COLO829 (cell line): ENCODE measurements around the gene ACVR1.
"Not testable (repeated sequence)": the region's sequence is repeated elsewhere in the genome, so short reads cannot be mapped to it uniquely, and the experiment has no call there.

Source experiments
- DNase-seq: peaks from one replicate; pipeline ENCODE4 v3.0.0; 2012; ENCODE audit warnings: low spot score

Gene ACVR1

GRCh38 chr2:157756447-157756846 lies 119.7 kb downstream of the ACVR1 start:
- DNase-seq, result not testable (repeated sequence)

GRCh38 chr2:157751462-157752058 lies 124.6 kb downstream of the ACVR1 start:
- no peak for DNase-seq

GRCh38 chr2:157749684-157750083 lies 126.4 kb downstream of the ACVR1 start:
- DNase-seq, result no peak

DNA sequence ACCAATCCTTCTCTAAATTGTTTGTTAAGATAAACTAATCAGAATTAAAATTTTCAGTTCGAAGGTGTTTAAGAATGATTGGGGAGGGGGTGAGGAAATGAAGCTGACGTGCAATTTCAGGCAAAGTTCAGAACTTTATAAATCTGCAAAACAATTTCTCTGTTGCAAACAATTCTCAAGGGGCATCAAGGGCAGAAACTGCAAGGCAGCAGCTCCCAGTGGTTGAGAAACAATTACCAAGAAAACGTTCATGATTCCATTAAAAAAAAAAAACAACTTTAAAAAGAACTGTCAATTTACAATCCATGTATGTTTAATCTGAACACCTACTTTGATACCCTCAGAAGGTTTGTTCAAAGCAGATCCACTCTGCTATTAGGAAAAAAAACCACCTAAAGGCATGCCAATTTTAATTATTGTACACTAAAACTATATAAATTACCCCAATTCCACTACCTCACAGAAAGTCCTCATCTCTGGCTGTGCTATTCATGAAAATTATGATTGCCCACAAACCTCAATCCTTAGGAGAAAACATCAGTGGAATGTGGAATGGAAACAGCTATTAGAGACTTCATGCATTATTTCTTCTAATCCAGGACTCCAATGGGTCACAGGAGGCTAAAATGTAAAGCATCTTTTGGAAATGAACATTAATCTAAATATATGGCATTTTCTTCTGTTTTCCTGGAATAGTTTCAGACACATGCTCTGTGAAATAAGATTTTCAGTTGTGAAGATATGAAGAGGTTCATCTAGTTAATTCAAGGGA lies 127.6 kb downstream of the ACVR1 start:
- no peak for DNase-seq

GRCh38 chr2:157747695-157748370 lies 128.3 kb downstream of the ACVR1 start:
- DNase-seq, result no peak

- no peak for DNase-seq
Measured at GRCh38 chr2:157747280-157747679, 128.8 kb downstream of the ACVR1 start.

GRCh38 chr2:157746234-157746950 lies 129.7 kb downstream of the ACVR1 start:
- no peak for DNase-seq

- DNase-seq, result no peak
Measured at GRCh38 chr2:157744571-157745076, 131.5 kb downstream of the ACVR1 start.

DNA sequence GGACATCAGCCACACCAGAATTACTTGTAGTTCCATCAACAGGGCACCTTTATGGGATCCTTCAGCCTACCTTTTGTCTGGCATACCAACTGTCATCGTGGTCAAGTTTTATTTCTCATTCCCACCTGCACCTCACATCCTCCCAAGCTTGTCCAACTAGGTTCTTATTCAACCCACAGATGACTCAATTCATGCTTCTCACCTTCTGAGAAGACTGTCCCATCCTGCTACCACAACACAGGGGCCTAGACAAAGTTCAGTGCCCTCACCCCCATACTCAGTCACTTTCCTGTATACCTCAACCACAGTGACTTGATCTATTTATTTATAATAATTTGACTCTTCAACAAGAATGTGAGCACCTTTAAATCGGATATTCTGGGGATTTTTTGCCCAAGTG lies 133.1 kb downstream of the ACVR1 start:
- no peak for DNase-seq

DNA sequence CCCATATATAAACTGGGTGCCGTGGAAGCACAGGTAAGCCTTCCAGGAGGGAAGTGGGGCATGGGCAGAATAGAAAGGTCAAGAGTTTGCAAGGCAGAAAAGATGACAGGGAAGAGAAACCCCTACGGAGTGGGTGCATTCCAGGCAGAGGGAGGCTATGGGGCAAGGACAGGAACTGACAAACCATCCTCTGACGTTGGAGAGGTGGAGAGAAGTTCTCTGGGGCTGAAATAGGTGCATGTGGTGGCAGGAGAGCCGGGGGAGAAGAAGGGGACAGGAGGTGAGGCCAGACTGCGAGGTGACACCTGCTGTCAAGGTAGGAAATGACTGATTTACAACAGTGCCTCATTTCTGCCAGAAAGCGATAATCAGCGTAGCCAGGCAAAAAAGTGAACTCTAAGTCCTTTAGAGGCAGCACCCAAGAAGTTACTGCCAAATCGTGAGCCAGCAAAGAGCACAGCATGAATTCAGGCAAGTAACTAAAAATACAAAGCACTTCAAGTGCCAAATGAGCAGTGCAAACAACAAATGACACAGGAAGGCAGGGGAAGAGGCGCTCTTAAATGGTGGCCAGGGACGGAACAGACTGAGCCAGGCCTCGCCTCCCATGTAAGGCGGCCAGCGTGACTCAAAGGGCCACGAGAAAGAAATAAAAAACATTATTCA lies 134.2 kb downstream of the ACVR1 start:
- DNase-seq, result no peak

DNA sequence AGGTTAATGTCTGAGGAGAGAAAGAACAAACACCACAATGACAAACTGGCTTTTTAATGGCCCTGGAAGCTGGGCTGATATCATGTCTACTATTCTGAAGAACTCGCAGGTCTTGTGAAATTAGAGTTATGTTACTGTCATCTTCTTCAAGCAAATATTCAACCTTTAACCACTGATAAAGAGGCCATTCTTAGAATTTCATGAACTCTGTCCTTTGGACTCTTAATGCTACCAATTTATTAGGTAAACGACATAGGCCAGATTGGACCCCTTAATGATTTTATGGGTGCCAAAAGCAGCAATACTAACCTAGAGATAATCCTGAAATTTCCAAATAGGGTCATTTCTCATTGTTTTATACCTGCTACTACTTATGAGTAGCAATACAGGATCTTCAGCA lies 138.5 kb downstream of the ACVR1 start:
- DNase-seq, result no peak

GRCh38 chr2:157735532-157735931 lies 140.6 kb downstream of the ACVR1 start:
- no peak for DNase-seq

DNA sequence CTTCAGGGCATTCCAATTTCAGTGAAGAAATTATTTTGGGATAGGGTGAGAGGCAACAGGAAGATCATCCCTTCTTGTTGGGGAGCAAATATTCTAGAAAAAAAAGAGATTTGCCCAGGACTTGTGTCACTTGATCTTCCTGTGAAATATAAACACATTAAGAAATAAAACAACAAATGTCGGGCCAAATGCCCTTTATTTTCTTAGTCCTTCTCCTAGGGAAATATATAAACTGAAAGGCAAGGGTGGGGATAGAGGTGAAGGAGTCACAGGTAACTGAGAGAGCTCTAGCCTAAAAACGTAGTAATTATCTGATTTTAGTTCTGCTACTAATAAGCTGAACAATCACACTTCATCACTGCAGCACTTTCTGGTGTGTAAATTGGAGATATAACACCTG lies 142.9 kb downstream of the ACVR1 start:
- no peak for DNase-seq

DNA sequence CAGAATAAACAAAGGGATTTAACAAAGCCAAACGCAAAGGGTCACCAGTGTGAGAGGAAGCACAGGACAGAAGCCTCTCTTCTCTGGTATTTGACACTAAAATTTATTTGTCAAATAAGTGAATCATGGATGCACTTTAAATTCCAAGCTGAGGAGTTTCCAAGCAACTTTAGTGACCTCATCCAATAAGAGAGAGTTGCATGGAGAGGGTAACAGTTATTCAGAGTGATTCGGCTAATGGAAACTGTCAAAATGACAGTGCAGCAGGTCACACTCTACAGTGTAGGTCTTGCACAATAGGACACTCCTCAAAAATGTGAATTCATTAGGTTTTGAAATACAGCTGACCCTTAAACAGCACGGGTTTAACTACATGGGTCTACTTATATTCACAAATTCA lies 143.5 kb downstream of the ACVR1 start:
- no peak for DNase-seq

DNA sequence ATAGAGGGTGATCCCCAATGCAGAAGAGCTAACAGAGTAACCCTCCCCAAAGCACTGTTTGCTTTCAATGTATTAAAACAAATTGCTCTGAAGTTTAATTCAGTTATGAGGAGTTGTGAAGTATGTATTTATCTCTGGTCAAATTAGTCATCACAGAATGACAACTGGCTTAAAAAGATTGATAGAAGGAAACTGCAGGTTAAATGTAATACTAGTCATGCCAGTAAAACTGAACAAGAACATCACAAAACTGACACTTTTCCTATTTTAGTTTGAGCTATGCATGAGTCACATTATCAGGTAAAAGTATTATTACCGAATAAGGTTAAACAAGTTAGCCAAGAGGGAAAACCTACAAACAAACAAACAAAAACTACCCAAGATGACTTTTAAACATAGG lies 148.4 kb downstream of the ACVR1 start:
- no peak for DNase-seq

- no peak for DNase-seq
Measured at GRCh38 chr2:157726946-157727345, 149.2 kb downstream of the ACVR1 start.

DNA sequence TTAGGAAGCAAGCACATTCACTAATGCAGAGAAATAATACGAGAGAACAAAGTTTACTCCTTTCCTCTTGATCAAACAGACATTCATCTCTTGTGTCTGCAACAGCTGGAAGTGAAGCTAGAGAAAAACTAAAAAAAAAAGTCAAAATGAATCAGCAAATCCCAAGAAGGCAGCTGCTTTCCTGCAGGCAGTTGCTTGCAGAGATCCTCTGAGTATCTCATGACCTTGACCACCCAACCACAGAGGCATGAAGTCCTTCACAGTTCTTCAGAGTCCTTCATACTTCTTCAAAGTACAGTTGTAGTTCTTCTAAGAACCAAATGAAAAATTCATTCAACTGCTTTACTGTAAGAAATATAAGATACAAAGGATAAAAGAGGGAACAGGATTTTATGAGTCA lies 150.3 kb downstream of the ACVR1 start:
- peak; percentile 40 for DNase-seq

DNA sequence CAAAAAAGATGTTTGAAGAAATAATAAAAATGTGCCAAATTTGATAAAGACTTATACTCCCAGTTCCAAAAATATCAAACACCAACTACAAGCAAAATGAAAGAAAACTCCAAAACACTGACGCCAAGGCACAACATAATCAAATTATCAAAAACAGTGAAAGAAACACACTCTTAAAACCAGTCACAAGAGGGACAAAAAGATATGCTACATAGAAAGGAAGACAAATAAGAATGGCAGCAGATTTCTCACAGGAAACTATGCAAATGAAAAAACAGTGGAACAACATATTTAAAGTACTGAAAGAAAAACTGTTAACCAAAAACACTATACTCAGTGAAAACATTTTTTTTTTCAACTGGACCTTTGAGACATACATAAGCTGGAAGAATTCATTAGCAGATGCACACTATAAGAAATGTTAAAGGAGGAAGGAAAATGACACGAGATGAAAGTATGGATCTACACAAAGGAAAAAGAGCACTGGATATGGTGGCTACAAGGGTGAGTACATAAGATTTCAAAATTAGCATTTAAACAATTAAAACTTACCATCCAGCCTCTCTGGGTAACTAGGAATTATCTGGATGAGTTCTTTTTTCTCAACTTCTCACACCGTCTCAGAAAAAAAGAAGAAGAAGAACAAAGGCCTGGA lies 153.4 kb downstream of the ACVR1 start:
- DNase-seq, result no peak

DNA sequence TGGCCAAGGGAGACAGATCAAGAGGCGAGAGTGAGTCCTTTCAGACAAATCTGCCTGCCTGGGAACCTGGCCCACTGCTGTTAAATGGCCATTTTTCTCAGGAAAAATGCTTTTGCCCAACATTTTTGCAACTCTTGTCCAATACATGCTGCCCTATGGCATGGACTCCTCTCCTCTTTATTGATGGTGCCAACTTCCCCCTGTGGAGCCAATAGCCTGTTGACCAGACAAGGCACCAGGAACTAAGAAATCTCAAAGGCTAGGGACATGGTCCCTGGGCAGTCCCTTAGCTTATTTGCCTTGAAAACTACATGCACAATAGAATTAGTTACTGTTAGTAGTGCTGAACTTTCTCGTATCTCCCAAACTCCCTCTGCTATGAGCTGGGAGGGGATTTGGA lies 155.6 kb downstream of the ACVR1 start:
- no peak for DNase-seq

DNA sequence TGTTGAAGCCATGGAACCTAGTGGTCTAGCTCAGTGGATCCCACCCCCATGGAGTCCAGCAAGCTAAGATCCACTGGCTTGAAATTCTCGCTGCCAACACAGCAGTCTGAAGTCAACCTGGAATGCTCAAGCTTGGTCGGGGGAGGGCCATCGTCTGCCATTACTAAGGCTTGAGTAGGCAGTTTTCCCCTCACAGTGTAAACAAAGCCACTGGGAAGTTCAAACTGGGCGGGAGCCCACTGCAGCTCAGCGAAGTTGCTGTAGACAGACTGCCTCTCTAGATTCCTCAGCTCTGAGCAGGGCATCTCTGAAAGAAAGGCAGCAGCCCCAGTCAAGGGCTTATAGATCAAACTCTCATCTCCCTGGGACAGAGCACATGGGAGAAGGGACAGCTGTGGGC lies 171.5 kb downstream of the ACVR1 start:
- not testable (repeated sequence) for DNase-seq

DNA sequence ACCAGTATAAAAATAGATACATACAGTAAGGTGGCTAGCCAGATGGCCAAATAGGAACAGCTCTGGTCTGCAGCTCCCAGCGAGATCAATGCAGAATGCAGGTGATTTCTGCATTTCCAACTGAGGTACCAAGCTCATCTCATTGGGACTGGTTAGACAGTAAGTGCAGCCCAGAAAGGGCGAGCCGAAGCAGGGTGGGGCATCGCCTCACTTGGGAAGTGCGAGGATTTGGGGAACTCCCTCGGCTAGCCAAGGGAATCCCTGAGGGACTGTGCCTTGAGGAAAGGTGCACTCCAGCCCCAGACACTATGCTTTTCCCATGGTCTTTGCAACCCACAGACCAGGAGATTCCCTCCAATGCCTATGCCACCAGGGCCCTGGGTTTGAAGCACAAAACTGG lies 172.0 kb downstream of the ACVR1 start:
- not testable (repeated sequence) for DNase-seq
